ENCODE results near the gene GABRR1. TPM values are rescaled to one million over a fixed set of nuclear protein-coding genes. Genes with fewer than 3 reads are reported as not detected.
A peak's percentile ranks its signal among the peaks of the same experiment; 100 is the strongest.

GABRR1 gene
- total and polyA plus RNA-seq, 2 of the 13 experiments (the other 11 are each of a cell fraction or from before 2014, with no cell fraction given) = not detected

DNA sequence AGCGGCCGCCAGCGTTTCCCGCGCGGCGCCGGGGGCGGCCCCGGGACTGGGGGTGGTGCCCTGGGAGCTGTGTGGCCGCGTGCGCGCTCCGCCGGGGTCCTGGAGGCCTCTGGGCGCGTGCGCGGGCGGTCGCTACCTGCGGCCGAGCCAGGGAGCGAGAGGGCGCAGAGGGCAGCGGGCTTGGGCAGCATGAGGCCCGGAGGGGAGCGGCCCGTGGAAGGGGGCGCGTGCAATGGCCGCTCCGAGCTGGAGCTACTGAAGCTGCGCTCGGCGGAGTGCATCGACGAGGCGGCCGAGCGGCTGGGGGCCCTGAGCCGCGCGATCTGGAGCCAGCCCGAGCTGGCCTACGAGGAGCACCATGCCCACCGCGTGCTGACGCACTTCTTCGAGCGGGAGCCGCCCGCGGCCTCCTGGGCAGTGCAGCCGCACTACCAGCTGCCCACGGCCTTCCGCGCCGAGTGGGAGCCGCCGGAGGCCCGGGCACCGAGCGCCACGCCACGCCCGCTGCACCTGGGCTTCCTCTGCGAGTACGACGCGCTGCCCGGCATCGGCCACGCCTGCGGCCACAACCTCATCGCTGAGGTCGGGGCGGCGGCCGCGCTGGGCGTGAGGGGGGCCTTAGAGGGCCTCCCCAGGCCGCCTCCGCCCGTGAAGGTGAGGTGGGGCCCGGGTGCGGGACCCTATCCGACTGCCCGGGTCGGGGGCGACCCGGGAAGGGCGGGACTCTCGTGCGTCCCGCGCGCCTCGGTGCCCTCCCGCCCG lies 71.0 kb downstream of the GABRR1 start, which contains the start of gene PM20D2 (continued):
- TF ChIP-seq, protein P1, sequence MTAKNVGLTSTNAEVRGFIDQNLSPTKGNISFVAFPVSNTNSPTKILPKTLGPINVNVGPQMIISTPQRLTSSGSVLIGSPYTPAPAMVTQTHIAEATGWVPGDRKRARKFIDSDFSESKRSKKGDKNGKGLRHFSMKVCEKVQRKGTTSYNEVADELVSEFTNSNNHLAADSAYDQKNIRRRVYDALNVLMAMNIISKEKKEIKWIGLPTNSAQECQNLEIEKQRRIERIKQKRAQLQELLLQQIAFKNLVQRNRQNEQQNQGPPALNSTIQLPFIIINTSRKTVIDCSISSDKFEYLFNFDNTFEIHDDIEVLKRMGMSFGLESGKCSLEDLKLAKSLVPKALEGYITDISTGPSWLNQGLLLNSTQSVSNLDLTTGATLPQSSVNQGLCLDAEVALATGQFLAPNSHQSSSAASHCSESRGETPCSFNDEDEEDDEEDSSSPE (CRISPR knock-in tag; IDR thresholded peaks at IDR 0.05) = peak; percentile 79
- TF ChIP-seq KDM5B (CRISPR knock-in tag; IDR thresholded peaks at IDR 0.05; ENCODE audit: borderline replicate concordance) (peak; percentile 99), HOXA9 (CRISPR knock-in tag; IDR thresholded peaks at IDR 0.05; ENCODE audit: borderline replicate concordance) (peak; percentile 56; the same call in 1 of the 2 replicates), CBX1 (IDR thresholded peaks at IDR 0.05; ENCODE audit: low read depth) (no peak), SRF (IDR thresholded peaks at IDR 0.05; ENCODE audit: low read depth, low read length) (no peak), ZNF10 (CRISPR knock-in tag; IDR thresholded peaks at IDR 0.05; ENCODE audit: borderline replicate concordance, low read depth) (no peak), AGO2 (optimal IDR thresholded peaks at IDR 0.05; ENCODE audit: low read depth, low read length) (peak; percentile 80), ZMYM3 (CRISPR knock-in tag; IDR thresholded peaks at IDR 0.05) (no peak), NPAS2 (CRISPR knock-in tag; IDR thresholded peaks at IDR 0.05; ENCODE audit: borderline replicate concordance) (no peak), BORCS8-MEF2B (CRISPR knock-in tag; IDR thresholded peaks at IDR 0.05) (peak; percentile 87), MAZ (IDR thresholded peaks at IDR 0.05; ENCODE audit: borderline replicate concordance, low read depth, low read length) (no peak; the same call in 1 of the 2 replicates), MAZ (CRISPR knock-in tag; IDR thresholded peaks at IDR 0.05; ENCODE audit: low read depth) (peak; percentile 88), KLF16 (CRISPR knock-in tag; IDR thresholded peaks at IDR 0.05) (peak in 1 of 2 experiments; percentile 63; a peak in 2 of 4 replicates), BHLHE40 (IDR thresholded peaks at IDR 0.05; ENCODE audit: low read length) (no peak), ZFP36L2 (CRISPR knock-in tag; IDR thresholded peaks at IDR 0.05) (no peak), POLR2AphosphoS2 (IDR thresholded peaks at IDR 0.05; ENCODE audit: low read depth, low read length) (no peak), ZNF343 (CRISPR knock-in tag; IDR thresholded peaks at IDR 0.05) (no peak; the same call in 1 of the 2 replicates), CBX2 (IDR thresholded peaks at IDR 0.05; ENCODE audit: low read depth, low read length) (no peak), CBX2 (CRISPR knock-in tag; IDR thresholded peaks at IDR 0.05; ENCODE audit: low read depth) (0 out of 2 replicates have a peak, but pooled peaks have one; percentile 39)
- TF ChIP-seq, protein P2, sequence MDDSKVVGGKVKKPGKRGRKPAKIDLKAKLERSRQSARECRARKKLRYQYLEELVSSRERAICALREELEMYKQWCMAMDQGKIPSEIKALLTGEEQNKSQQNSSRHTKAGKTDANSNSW (CRISPR knock-in tag; IDR thresholded peaks at IDR 0.05; ENCODE audit: borderline replicate concordance) = peak; percentile 97; the same call in 1 of the 2 replicates
- TF ChIP-seq, protein P3, sequence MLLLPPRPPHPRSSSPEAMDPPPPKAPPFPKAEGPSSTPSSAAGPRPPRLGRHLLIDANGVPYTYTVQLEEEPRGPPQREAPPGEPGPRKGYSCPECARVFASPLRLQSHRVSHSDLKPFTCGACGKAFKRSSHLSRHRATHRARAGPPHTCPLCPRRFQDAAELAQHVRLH (CRISPR knock-in tag; IDR thresholded peaks at IDR 0.05; ENCODE audit: borderline replicate concordance, low read depth) = peak; percentile 69; the same call in 1 of the 2 replicates
- TF ChIP-seq, protein P4, sequence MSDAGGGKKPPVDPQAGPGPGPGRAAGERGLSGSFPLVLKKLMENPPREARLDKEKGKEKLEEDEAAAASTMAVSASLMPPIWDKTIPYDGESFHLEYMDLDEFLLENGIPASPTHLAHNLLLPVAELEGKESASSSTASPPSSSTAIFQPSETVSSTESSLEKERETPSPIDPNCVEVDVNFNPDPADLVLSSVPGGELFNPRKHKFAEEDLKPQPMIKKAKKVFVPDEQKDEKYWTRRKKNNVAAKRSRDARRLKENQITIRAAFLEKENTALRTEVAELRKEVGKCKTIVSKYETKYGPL (CRISPR knock-in tag; IDR thresholded peaks at IDR 0.05) = 0 out of 2 replicates have a peak, but pooled peaks have one; percentile 33
- TF ChIP-seq, protein P5, sequence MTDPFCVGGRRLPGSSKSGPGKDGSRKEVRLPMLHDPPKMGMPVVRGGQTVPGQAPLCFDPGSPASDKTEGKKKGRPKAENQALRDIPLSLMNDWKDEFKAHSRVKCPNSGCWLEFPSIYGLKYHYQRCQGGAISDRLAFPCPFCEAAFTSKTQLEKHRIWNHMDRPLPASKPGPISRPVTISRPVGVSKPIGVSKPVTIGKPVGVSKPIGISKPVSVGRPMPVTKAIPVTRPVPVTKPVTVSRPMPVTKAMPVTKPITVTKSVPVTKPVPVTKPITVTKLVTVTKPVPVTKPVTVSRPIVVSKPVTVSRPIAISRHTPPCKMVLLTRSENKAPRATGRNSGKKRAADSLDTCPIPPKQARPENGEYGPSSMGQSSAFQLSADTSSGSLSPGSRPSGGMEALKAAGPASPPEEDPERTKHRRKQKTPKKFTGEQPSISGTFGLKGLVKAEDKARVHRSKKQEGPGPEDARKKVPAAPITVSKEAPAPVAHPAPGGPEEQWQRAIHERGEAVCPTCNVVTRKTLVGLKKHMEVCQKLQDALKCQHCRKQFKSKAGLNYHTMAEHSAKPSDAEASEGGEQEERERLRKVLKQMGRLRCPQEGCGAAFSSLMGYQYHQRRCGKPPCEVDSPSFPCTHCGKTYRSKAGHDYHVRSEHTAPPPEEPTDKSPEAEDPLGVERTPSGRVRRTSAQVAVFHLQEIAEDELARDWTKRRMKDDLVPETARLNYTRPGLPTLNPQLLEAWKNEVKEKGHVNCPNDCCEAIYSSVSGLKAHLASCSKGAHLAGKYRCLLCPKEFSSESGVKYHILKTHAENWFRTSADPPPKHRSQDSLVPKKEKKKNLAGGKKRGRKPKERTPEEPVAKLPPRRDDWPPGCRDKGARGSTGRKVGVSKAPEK (CRISPR knock-in tag; IDR thresholded peaks at IDR 0.05; ENCODE audit: borderline replicate concordance) = no peak
